Smooth muscle cell of the brain vasculature (primary cell): ENCODE measurements around the gene GSK3B.

Experiments used
- DNase-seq: peaks from one replicate; pipeline ENCODE4 v3.0.0-alpha.2; 2012; ENCODE audit warnings: low read depth, low spot score

The GSK3B gene

DNA sequence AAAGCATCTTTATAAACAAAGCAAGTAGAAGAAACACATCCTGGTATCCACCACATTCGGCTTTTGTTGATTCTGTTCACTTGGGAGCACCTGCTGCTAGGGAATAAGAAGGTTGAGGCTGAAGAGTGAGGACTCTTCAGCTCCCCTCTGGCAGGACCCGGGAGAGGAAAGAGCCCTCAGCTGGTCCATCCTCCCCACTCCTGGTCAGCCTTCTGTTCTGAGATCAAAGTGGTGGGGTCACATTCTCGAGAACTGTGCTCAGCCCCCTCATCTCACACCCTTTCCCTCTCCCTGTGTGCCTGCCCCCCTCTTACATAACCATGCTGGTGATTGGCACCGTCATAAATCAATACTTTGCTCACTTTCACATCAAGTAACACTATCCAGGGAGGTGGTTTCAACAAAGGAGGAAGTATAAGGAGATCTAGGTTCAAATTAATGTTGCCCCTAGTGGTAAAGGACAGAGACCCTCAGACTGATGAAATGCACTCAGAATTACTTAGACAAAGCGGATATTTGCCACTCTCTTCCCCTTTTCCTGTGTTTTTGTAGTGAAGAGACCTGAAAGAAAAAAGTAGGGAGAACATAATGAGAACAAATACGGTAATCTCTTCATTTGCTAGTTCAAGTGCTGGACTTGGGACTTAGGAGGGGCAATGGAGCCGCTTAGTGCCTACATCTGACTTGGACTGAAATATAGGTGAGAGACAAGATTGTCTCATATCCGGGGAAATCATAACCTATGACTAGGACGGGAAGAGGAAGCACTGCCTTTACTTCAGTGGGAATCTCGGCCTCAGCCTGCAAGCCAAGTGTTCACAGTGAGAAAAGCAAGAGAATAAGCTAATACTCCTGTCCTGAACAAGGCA lies 312.7 kb downstream of the GSK3B start, which contains the start of gene NR1I2:
TSS of gene NR1I2 (plus strand) at position 772 of the 869 bp plus-strand sequence.
- DNase-seq = no peak

DNA sequence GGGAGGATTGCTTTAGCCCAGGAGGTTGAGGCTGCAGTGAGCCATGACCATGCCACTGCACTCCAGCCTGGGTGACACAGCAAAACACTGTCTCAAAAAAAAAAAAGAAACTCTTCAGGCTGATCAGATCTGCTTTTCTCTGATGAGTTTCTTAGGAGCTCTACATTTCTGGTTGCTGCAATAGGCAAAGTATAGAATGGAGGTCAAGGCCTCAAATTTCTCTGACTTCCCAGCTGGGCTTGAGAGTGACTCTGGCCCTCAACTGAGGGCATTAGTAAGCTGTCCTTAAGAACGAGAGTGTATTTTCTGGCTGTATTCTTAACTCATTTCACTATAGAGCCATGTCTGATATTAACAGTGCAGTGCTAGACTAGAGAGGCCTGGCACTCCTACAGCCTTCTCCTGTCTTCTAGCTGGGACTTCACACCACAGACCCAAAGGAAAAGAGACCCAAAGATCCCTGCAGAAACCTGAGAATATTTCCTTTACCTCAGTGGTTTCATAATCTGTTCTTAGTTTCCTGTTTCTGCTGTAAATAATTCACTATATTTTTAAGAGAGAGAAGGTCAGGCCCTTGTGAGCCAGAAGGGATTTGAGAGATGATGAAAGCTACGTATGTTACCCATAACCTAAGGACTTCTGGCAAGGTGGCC lies 314.4 kb downstream of the GSK3B start:
- no peak for DNase-seq

GRCh38 chr3:119778811-119779210 lies 315.4 kb downstream of the GSK3B start:
- no peak for DNase-seq

DNA sequence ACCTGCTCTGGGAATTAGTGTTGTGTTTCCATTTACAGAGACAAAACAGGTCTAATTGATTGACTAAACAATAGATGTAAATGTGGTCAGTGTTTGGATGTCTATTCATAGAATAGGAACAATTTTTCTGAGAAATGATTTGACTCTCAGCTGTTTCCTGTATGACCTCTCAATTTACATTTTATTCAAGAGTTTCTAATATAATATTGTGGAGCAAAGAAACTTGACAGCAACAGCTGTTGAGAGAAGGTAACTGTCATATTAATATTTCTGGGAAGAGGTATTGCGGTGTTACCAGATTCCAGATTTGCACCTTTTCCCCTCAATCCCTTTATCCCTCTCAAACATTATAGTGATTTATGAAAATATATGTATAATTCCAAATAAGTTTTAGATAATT lies 316.1 kb downstream of the GSK3B start:
- DNase-seq = no peak

DNA sequence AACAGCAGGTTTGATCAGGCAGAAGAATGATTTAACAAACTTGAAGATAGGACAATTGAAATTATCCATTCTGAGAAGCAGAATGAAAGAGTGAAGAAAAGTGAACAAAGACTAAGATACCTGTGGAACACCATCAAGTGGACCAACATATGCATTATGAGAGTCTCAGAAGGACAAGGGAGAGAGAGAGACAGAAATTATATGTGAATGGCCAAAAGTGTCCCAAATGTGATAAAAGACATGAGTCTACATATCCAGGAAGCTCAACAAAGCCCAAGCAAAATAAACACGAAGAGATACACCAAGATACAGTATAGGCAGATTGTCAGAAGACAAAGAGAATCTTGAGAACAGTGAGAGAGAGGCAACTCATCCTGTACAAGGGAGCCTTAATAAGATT lies 317.9 kb downstream of the GSK3B start:
- no peak for DNase-seq

DNA sequence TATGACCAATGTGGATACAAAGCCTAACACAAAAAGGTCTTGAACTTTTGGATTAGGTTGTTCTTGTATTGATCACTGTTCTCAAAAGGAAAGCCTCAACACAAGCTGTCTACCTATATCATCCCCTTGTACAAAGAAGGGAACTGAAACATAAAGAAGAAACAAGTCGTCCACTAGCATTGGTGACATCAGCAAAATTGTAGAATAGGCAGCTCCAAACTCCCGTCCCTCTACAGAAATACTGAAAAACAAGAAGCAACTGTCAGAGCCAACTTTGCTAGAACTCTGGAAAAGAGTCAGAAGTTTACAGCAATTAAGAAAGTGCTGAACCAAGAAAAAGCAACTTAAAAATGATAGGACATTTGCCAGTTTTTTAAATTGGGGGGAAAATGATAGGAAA lies 319.8 kb downstream of the GSK3B start:
- no peak for DNase-seq
